GM10847 (cell line): ENCODE results near the gene MBTD1.

Experiments used
- POLR2A ChIP-seq: IDR thresholded peaks from 2 replicates; pipeline ENCODE4 v1.6.1; 2011; ENCODE audit not compliant: insufficient read length; ENCODE audit errors: extremely low read depth

Gene MBTD1

GRCh38 chr17:51144266-51145022 lies 115.4 kb downstream of the MBTD1 start:
- no peak for TF ChIP-seq POLR2A

- TF ChIP-seq POLR2A: no peak
These were observed 117.3 kb downstream of the MBTD1 start for GRCh38 chr17:51142597-51142996.

GRCh38 chr17:51135956-51136355 lies 123.9 kb downstream of the MBTD1 start:
- TF ChIP-seq POLR2A: no peak

GRCh38 chr17:51133365-51133764 lies 126.5 kb downstream of the MBTD1 start:
- TF ChIP-seq POLR2A: no peak

- no peak for TF ChIP-seq POLR2A
These were observed 126.9 kb downstream of the MBTD1 start for GRCh38 chr17:51132964-51133319.

- no peak for TF ChIP-seq POLR2A
These were observed 131.8 kb downstream of the MBTD1 start for GRCh38 chr17:51128076-51128475.
